Activated CD8-positive, alpha-beta memory T cell treated with anti-CD3 and anti-CD28 coated beads, Interleukin-2, amount 50 U/mL, for 24 hours (primary cell): ENCODE results near the gene AP3B2.
"Not testable (repeated sequence)": the region's sequence is repeated elsewhere in the genome, so short reads cannot be mapped to it uniquely, and the experiment has no call there.

ENCODE experiments used
- DNase-seq: peaks from one replicate; pipeline ENCODE4 v3.0.0-alpha.2; 2020; ENCODE audit errors: extremely low read depth

AP3B2 gene, protein sequence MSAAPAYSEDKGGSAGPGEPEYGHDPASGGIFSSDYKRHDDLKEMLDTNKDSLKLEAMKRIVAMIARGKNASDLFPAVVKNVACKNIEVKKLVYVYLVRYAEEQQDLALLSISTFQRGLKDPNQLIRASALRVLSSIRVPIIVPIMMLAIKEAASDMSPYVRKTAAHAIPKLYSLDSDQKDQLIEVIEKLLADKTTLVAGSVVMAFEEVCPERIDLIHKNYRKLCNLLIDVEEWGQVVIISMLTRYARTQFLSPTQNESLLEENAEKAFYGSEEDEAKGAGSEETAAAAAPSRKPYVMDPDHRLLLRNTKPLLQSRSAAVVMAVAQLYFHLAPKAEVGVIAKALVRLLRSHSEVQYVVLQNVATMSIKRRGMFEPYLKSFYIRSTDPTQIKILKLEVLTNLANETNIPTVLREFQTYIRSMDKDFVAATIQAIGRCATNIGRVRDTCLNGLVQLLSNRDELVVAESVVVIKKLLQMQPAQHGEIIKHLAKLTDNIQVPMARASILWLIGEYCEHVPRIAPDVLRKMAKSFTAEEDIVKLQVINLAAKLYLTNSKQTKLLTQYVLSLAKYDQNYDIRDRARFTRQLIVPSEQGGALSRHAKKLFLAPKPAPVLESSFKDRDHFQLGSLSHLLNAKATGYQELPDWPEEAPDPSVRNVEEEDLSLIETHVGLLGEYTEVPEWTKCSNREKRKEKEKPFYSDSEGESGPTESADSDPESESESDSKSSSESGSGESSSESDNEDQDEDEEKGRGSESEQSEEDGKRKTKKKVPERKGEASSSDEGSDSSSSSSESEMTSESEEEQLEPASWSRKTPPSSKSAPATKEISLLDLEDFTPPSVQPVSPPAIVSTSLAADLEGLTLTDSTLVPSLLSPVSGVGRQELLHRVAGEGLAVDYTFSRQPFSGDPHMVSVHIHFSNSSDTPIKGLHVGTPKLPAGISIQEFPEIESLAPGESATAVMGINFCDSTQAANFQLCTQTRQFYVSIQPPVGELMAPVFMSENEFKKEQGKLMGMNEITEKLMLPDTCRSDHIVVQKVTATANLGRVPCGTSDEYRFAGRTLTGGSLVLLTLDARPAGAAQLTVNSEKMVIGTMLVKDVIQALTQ

GRCh38 chr15:82709421-82710207 lies at the start of gene AP3B2:
Gene AP3B2, minus strand, starts transcription at chr15:82709875. Its CDS starts 169 bp downstream, at chr15:82709706.
- peak; percentile 31 for DNase-seq

- no peak for DNase-seq
Observed at GRCh38 chr15:82751308-82751707, 41.6 kb upstream of the AP3B2 start.

- DNase-seq = no peak
Observed at GRCh38 chr15:82750831-82751180, 41.1 kb upstream of the AP3B2 start.

- DNase-seq = peak; percentile 75
Observed at GRCh38 chr15:82749951-82750830, 40.5 kb upstream of the AP3B2 start.

DNA sequence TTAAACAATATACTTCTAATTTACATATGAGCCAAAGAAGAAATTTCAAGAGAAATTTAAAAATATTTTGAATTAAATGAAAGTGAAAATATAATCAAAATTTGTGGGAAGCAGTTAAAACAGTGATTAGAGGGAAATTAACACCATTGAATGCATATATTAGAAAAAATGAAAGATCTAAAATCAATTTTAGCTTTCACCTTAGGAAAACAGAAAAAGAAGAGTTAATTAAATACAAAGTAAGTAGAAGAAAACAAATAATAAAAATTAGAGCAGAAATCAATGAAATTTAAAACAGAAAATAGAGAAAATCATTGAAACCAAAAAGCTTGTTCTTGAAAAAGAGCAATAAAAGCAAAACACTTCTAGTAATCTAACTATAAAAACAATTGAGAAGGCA lies 38.6 kb upstream of the AP3B2 start:
- no peak for DNase-seq

DNA sequence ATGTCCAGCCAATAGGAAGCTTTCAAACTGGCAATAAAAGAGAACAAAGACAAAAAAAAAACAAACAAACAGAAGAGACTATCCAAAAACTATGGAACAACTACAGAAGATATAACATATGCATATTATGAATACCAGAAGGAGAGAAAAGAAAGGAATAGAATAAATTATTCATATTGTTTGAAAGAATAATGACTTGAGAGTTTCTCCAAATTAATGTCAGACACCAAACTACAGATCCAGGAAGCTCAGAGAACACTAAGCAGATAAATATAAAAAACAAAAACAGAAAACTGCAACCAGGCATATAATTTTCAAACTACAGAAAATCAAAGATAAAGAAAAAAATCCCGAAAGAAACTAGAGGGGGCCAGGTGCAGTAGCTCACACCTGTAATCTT lies 34.1 kb upstream of the AP3B2 start:
- DNase-seq = no peak

- no peak for DNase-seq
Observed at GRCh38 chr15:82742134-82742533, 32.5 kb upstream of the AP3B2 start.

DNA sequence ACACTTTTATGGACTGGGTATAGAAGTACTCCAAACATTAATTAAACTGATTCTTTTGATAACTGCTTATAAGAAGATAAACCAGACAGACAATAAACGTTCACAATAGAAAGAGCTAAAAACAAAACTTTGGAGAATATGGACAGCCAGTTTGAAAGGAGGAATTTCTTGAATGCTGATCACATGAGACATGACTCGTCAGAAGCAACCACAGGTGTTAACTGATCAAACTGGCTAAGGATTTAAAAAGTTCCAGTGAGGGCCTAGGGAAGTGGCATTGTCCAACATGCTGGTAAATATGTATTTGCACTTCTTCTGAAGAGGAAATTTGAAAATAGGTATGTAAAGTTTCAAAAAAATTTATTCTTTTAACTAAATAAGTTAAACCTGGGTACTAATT lies 29.4 kb upstream of the AP3B2 start:
- no peak for DNase-seq

- DNase-seq = no peak
Observed at GRCh38 chr15:82737975-82738374, 28.3 kb upstream of the AP3B2 start.

GRCh38 chr15:82731527-82731926 lies 21.9 kb upstream of the AP3B2 start:
- DNase-seq = no peak

GRCh38 chr15:82730022-82730530 lies 20.4 kb upstream of the AP3B2 start:
- no peak for DNase-seq

DNA sequence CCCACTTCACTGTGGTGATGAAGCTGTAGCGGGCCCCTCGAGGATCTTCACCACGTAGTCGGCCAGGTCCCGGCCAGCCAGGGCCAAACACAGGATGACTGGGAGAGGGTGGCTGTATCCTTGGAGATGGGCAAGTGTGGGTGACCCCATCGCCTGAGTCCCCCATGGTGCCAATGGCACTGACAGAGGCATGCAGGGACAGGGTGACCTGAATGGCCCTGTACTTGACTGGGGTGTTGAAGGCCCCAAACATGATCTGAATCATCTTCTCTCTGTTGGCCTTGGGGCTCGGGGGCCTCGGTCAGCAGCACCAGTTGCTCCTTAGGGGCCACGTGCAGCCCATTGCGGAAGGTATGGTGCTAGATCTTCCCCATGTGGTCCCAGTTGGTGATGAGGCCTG lies 17.1 kb upstream of the AP3B2 start:
- no peak for DNase-seq

DNA sequence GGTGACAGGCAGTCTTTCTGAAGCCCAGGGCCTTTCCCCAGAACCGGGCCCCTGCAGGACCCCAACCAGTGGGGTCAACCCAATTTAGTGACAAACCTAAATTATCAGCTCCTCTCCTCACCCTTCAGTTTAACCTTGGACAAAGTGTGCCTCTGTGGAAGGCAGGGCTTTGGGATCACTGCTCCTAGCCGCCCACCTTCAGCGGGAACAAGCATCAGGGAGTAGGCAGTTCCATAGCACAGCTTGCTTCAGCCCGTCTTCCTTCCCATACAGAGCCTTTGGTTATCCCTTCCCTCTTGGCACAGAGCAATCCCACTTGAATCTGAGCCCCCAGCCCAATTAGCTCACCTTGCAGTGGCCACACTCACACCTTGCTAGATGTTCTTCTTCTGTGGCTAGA lies 5.3 kb upstream of the AP3B2 start:
- DNase-seq = no peak

DNA sequence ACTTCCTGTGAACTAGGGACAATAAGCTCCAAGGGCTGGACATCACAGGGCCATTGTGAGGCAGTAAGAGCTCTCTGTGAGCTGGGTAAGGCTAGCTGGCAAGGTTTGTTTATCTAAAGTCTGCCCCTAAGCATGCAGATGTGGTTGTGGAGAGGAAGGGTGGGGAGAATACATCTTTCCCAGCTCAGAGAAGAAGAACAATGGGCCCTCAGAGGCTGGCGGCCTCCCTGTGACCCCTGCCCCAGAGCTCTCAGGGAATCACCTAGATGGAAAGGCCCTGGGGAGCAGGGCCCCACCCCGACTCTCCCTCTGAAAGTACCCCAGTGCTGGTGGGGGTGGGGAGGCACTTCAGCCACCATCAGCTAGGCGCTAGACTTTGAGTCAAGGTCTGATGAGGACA lies 4.3 kb upstream of the AP3B2 start:
- no peak for DNase-seq

- DNase-seq = no peak
Observed at GRCh38 chr15:82712036-82712435, 2.4 kb upstream of the AP3B2 start.

DNA sequence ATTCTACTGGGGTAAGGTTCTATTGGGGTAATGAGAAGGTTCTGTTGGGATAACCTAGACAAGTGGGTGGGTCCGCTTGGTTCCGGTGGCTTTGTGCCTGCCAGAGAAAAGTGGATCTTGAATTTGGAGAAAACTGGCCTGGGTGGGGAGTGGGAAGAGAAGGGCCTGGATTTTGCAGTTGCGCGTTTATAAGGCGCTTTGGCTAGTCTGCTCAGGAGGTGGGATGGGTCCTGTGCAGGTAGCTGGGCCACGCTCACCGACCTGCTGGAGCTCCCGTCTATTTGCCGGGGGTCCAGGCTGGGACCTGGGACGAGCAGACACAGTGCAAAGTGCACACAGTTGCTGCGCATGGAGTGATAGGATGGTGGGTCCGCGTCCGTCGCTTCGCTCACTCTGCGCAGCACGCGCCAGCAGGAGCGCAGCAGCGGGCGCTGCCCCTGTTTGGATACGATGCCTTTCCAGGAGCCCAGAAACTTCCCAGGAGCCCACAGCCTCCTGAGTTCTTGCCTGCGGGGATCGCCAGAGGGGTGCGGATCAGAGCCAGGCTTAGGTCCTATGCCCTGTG lies 1.3 kb upstream of the AP3B2 start:
- no peak for DNase-seq

DNA sequence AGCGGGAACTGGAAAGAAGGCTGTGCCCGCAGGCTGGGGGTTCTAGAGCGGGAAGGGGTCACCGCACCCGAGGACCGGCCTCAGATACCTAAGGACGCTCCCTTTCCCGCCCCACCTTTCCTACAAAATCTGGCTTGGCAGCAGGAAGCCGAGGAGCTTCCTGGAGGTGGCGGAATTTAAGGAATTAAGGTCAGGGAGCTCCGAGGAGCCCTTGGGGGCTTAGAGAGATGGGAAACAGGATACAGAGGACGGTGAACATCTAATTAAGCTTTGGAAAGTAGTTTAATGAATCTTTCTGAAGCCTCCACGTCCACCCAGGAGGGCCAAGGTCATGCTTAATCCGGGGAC lies 507 bp upstream of the AP3B2 start:
- no peak for DNase-seq

GRCh38 chr15:82709081-82709420 lies 624 bp downstream of the AP3B2 start:
- DNase-seq = no peak

- not testable (repeated sequence) for DNase-seq
Observed at GRCh38 chr15:82705856-82706255, 3.8 kb downstream of the AP3B2 start.

DNA sequence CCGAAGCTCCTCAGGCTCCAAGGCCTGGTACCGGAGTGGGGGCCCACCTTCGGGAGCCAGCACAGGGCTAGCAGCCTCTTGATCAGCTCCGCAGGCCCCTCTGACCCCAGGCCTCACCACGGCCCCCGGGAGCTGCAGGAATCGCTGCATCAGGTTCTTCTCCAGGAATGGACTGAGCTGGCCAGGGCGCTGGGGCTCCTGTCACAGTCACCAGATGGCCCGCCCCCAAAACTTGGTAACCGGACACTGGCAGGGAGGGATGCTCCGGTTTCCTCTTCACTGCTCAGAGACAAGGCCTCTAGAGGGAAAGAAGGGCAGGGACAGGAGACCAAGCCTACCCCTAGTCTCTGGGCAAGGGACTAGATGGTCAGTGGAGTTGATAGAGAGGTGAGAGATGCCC lies 9.9 kb downstream of the AP3B2 start:
- no peak for DNase-seq
